Osteoblast (primary cell): ENCODE data around the gene GPX3. TPM values are rescaled to one million over a fixed set of nuclear protein-coding genes. Genes with fewer than 3 reads are reported as not detected.
A peak's percentile ranks its signal among the peaks of the same experiment; 100 is the strongest.

Experiments
- DNase-seq: peaks from one replicate; pipeline ENCODE4 v3.0.0; 2011; ENCODE audit warnings: low spot score, mixed read lengths; ENCODE audit not compliant: insufficient read length; ENCODE audit errors: missing footprints
- H2AFZ ChIP-seq: 2 replicates; pipeline ENCODE4 v1.6.0; 2011; ENCODE audit warnings: mild to moderate bottlenecking, low read length
- H3K27ac ChIP-seq: 2 replicates; pipeline ENCODE4 v1.5.1; 2011; ENCODE audit warnings: mild to moderate bottlenecking, low read depth, low read length, moderate library complexity
- H3K27me3 ChIP-seq: 2 replicates; pipeline ENCODE4 v1.6.0; 2012; ENCODE audit warnings: mild to moderate bottlenecking, control low read depth, inconsistent platforms, low read length, moderate library complexity; ENCODE audit not compliant: insufficient read depth
- H3K36me3 ChIP-seq: 2 replicates; pipeline ENCODE4 v1.5.1; 2011; ENCODE audit warnings: mild to moderate bottlenecking, low read length, control low read depth, moderate library complexity; ENCODE audit not compliant: insufficient read depth
- H3K4me1 ChIP-seq: 2 replicates; pipeline ENCODE4 v1.5.1; 2011; ENCODE audit warnings: mild to moderate bottlenecking, low read length, control low read depth, moderate library complexity; ENCODE audit not compliant: insufficient read depth
- H3K4me2 ChIP-seq: 2 replicates; pipeline ENCODE4 v1.6.0; 2011; ENCODE audit warnings: mild to moderate bottlenecking, low read length; ENCODE audit not compliant: insufficient read depth
- H3K4me3 ChIP-seq: fragments of 200-600 bp; sonication (generic); 3 replicates; pipeline ENCODE4 v1.5.1; 2012; ENCODE audit warnings: mild to moderate bottlenecking, low read length, inconsistent platforms; ENCODE audit not compliant: insufficient read depth
- H3K79me2 ChIP-seq: 2 replicates; pipeline ENCODE4 v1.6.0; 2012; ENCODE audit warnings: mild to moderate bottlenecking, low read length, control low read depth, inconsistent platforms; ENCODE audit not compliant: insufficient read depth
- H3K9me3 ChIP-seq: 2 replicates; pipeline ENCODE4 v1.5.1; 2011; ENCODE audit warnings: low read depth, low read length, control low read depth
- H4K20me1 ChIP-seq: 2 replicates; pipeline ENCODE4 v1.6.0; 2012; ENCODE audit warnings: mild to moderate bottlenecking, low read length, control low read depth; ENCODE audit not compliant: insufficient read depth
- total RNA-seq: library from RNA; depleted of rRNA; stranded (reverse); fragments of >200 nt; gene quantifications from 2 replicates; pipeline ENCODE4 v1.2.3, GENCODE V29; 2012
- TF ChIP-seq, protein P1 (sequence below): IDR thresholded peaks from 2 replicates; pipeline ENCODE4 v1.5.1; 2011; ENCODE audit warnings: mild to moderate bottlenecking, low read depth, low read length, moderate library complexity; ENCODE audit errors: extremely low read depth

GPX3 gene
- total RNA-seq, 1 donor = 9.8 TPM

DNA sequence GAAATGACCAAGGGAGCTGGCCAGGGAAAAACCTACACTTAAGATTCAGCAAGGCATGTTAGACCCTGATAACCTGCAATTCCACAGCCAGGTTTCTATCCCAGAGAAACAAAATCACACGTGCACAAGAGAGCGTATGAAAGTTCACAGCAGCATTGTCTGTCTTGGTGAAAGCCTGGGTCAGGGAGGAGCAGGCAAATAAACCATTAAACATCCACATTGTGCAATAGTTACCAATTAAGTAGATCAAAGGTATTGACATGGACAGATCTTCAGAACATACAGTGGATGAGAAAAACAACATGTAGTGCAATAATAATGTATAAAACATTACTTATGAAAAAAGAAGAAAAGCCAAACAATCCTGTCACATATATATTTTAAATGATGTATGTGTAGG, 15.9 kb upstream of the GPX3 start:
- Histone ChIP-seq H3K27me3 (peaks cover 19% of the 10 kb centered on the region), H3K4me2 (no peak overlapping the region), H3K27ac (no peak overlapping the region), H4K20me1 (no peaks in the 10 kb centered on the region), H3K79me2 (no peaks in the 10 kb centered on the region), H3K4me3 (no peak overlapping the region), H3K36me3 (no peaks in the 10 kb centered on the region), H3K4me1 (peaks cover 14% of the 10 kb centered on the region), H3K9me3 (no peaks in the 10 kb centered on the region), H2AFZ (no peak overlapping the region)
- DNase-seq = no peak
- TF ChIP-seq, protein P1, sequence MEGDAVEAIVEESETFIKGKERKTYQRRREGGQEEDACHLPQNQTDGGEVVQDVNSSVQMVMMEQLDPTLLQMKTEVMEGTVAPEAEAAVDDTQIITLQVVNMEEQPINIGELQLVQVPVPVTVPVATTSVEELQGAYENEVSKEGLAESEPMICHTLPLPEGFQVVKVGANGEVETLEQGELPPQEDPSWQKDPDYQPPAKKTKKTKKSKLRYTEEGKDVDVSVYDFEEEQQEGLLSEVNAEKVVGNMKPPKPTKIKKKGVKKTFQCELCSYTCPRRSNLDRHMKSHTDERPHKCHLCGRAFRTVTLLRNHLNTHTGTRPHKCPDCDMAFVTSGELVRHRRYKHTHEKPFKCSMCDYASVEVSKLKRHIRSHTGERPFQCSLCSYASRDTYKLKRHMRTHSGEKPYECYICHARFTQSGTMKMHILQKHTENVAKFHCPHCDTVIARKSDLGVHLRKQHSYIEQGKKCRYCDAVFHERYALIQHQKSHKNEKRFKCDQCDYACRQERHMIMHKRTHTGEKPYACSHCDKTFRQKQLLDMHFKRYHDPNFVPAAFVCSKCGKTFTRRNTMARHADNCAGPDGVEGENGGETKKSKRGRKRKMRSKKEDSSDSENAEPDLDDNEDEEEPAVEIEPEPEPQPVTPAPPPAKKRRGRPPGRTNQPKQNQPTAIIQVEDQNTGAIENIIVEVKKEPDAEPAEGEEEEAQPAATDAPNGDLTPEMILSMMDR = no peak

DNA sequence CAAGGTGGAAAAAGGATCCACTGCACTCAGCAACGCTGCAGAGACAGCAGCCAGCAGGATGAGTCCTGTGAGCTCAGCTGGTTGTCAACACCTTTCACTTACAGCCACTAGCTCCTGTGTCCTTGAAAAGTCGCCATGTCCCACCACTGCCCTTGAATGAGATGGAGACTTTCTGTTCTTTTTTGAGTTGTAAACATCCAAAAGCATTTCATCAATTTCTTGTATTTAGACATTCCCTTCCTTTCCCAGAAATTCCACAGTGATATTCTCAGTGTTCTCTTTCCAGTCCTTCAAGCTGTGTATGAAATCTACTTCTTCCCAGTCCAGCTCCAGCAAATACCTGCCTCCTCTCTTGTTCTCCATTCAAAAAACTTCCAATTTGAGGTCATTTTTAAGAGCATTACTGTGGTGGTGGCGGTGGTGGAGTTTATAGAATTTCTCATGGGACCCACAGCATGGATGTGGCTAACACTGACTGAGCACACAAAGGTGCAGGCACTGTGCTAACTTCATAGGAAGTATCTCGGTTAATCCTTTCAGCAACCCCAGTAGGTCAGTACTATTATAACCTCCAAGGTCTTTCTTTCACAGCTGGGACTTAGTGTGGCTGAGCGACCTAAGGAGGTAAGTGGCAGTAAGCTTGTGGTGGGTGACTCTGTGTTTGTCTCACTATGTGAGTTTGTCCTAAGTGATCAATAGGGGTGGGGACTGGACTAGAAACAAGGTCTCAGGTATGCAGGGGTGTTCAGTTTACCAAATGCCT, 15.0 kb upstream of the GPX3 start:
- no peak overlapping the region for H2AFZ ChIP-seq
- H4K20me1 ChIP-seq = no peaks in the 10 kb centered on the region
- H3K4me1 ChIP-seq = peaks cover 14% of the 10 kb centered on the region
- no peaks in the 10 kb centered on the region for H3K36me3 ChIP-seq
- H3K79me2 ChIP-seq = no peaks in the 10 kb centered on the region
- H3K4me3 ChIP-seq = no peak overlapping the region
- DNase-seq = no peak
- H3K27me3 ChIP-seq = peaks cover 13% of the 10 kb centered on the region
- no peak overlapping the region for H3K27ac ChIP-seq
- no peaks in the 10 kb centered on the region for H3K9me3 ChIP-seq
- TF ChIP-seq, protein P1 = no peak
- H3K4me2 ChIP-seq = no peak overlapping the region

DNA sequence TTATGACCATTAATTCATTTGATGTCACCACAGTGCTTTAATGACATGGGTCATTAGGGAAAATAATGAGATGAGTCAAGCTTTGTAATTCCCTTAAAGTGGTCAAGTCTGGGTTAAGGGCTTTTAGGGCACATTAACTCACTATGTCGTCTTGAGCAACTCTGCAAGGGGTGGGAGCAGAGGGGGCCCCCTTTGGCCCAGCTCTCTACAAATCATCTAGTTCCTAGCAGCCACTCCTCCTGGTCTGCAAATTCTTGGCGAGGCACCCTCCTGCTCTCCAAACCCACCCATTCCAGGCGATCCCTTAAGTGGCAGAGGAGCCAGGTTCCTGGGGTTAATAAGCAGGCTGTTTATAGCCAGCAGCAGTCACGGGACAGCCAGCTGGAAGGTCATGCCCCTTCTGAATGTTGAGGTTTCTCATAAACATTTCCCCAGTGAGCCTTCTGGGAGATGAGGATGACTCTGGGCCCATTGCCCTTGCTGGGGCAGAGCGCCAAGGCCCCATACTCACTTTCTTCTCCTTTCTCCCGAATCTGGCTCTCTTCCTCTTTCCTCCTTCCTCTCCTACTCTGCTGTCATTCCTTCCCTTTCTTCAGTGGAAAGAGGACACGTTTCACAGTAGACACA, 14.3 kb upstream of the GPX3 start:
- TF ChIP-seq, protein P1 = no peak
- DNase-seq = peak; percentile 76
- no peaks in the 10 kb centered on the region for H4K20me1 ChIP-seq
- no peaks in the 10 kb centered on the region for H3K36me3 ChIP-seq
- no peaks in the 10 kb centered on the region for H3K9me3 ChIP-seq
- H3K4me2 ChIP-seq = peak overlapping the region; percentile 31
- peaks cover 13% of the 10 kb centered on the region for H3K27me3 ChIP-seq
- H3K4me3 ChIP-seq = no peak overlapping the region
- peaks cover 14% of the 10 kb centered on the region for H3K4me1 ChIP-seq
- no peak overlapping the region for H3K27ac ChIP-seq
- no peaks in the 10 kb centered on the region for H3K79me2 ChIP-seq
- H2AFZ ChIP-seq = no peak overlapping the region

DNA sequence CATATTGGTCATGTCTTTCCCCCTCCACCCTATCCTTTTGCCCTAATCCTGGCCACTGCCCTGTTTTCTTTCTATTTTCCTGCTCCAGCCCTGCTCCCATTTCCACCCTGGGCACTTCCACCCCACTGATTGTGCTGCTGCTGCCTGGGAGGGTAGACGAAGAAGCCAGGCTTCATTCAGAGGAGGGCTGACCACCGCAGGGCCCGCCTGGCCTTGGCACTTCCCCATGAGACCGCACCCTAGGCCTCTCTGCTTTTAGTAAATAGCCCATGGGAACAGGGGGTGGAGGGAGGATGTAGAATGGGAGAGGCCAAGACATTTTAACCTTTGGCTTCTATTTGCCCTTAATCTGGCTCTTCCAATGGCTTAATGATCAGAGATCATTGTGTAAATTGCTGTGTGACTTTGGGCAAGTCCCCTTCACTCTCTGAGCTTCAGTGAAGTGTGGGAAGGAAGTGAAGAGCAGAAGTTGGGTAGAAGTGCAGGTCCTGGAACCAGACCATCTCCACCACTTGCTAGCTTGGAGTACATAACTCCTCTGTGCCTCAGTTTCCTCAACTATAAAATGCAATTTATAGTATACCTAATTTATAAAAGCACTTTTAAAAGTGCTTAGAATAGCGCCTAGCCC, 13.6 kb upstream of the GPX3 start:
- DNase-seq = no peak
- H3K36me3 ChIP-seq = no peaks in the 10 kb centered on the region
- H3K27ac ChIP-seq = no peak overlapping the region
- H3K4me1 ChIP-seq = peaks cover 14% of the 10 kb centered on the region
- no peaks in the 10 kb centered on the region for H4K20me1 ChIP-seq
- H3K27me3 ChIP-seq = peaks cover 11% of the 10 kb centered on the region
- H3K79me2 ChIP-seq = no peaks in the 10 kb centered on the region
- peak overlapping the region; percentile 31 for H3K4me2 ChIP-seq
- H3K9me3 ChIP-seq = no peaks in the 10 kb centered on the region
- H2AFZ ChIP-seq = no peak overlapping the region
- TF ChIP-seq, protein P1 = no peak
- no peak overlapping the region for H3K4me3 ChIP-seq
